K562 (cell line): Measurements from ENCODE around the gene RBM46. TPM values are rescaled to one million over a fixed set of nuclear protein-coding genes. Genes with fewer than 3 reads are reported as not detected.

Experiments
- MAFK ChIP-seq: IDR thresholded peaks from 2 replicates; pipeline ENCODE4 v1.6.1; 2011; ENCODE audit warnings: low read length, improper control_type of control experiment
- REST ChIP-seq, 2 experiments: fragments of 450-650 bp; formaldehyde crosslinking in 1 of 2; IDR thresholded peaks; 2 replicates each; pipeline versions ENCODE4 v1.4.0 to v1.6.1; 2014 to 2020; ENCODE audit warnings: mild to moderate bottlenecking in 2 of 2, borderline replicate concordance in 1 of 2, low read depth in 1 of 2
- SAP30 ChIP-seq: fragments of 200-600 bp; sonication (generic); IDR thresholded peaks from 2 replicates; pipeline ENCODE4 v1.6.1; 2012; ENCODE audit warnings: borderline replicate concordance, low read depth, mild to moderate bottlenecking, moderate library complexity, low read length, control low read depth, inconsistent platforms; ENCODE audit not compliant: insufficient read depth, poor library complexity, severe bottlenecking
- SMC3 ChIP-seq: conservative IDR thresholded peaks from 2 replicates; pipeline ENCODE4 v1.6.1; 2011; ENCODE audit warnings: low read depth, low read length, improper control_type of control experiment; ENCODE audit not compliant: insufficient read depth
- polyA plus RNA-seq, 8 experiments: library from polyadenylated mRNA; depleted of rRNA in 4 of 8; stranded (reverse) in 5 of 8; unstranded in 3 of 8; fragments of >200 nt; fragmentation: Nextera tagmentation in 2 of 8; fragmentation: Illumina TruSeq in 1 of 8; extraction: Ambion mirVana in 2 of 8; extraction: Trizol in 1 of 8; gene quantifications; 2 replicates each; pipeline versions ENCODE4 v1.2.1 to v1.2.3, GENCODE V29; 2011 to 2014; ENCODE audit warnings: inconsistent platforms in 1 of 8, missing spikeins in 1 of 8
- total RNA-seq, 7 experiments: library from RNA; depleted of rRNA in 6 of 7; stranded (reverse); fragments of >200 nt in 6 of 7; fragmentation: Illumina TruSeq in 2 of 7; extraction: Trizol in 2 of 7; gene quantifications; 2 replicates each; pipeline versions ENCODE4 v1.2.1 to v1.2.3, GENCODE V29; 2011 to 2021; ENCODE audit warnings: low replicate concordance in 1 of 7

RBM46 gene
- total and polyA plus RNA-seq, 9 of the 15 experiments (the other 6 are each of a cell fraction or from before 2014, with no cell fraction given), result 0.04 TPM; not detected in 8

- TF ChIP-seq REST (IDR thresholded peaks at IDR 0.05; ENCODE audit: borderline replicate concordance) (peak; percentile 48; the same call in 1 of the 2 replicates), REST (CRISPR knock-in tag; IDR thresholded peaks at IDR 0.05; ENCODE audit: low read depth) (no peak), MAFK (no peak), SMC3 (0 out of 2 replicates have a peak, but pooled peaks have one; percentile 14), SAP30 (no peak)
- TF ChIP-seq, all 486 proteins: peak for 5
These were observed 1.6 kb upstream of the RBM46 start (continued) for GRCh38 chr4:154779362-154779947.
